Putamen (tissue), 1 donor: ENCODE data around the gene TMEM183A.
A peak's percentile ranks its signal among the peaks of the same experiment; 100 is the strongest.
"Not testable (repeated sequence)": the region's sequence is repeated elsewhere in the genome, so short reads cannot be mapped to it uniquely, and the experiment has no call there.

Experiments used
- DNase-seq: peaks from one replicate; pipeline ENCODE4 v3.0.0-alpha.2; 2016; ENCODE audit warnings: low spot score

Gene TMEM183A

DNA sequence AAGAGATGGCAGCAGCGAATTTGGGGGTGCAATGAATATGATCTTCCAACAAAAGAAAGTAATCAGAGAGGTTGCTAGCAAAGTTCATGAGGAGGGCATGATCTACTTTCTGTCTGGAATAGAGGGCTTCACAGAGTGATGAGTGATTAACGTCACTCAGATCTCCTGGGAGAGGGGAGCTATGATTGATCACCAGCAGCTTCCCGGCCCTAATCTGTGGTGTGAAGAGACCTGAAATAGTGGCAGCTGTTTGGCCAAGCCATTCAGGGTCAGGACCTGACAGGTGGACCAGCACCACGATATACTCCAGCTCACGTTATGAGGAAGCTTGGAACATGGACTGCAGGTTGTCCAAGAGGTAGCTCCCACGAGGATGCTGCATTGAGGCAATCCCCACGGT is 19.9 kb upstream of the TMEM183A start:
- DNase-seq = no peak

DNA sequence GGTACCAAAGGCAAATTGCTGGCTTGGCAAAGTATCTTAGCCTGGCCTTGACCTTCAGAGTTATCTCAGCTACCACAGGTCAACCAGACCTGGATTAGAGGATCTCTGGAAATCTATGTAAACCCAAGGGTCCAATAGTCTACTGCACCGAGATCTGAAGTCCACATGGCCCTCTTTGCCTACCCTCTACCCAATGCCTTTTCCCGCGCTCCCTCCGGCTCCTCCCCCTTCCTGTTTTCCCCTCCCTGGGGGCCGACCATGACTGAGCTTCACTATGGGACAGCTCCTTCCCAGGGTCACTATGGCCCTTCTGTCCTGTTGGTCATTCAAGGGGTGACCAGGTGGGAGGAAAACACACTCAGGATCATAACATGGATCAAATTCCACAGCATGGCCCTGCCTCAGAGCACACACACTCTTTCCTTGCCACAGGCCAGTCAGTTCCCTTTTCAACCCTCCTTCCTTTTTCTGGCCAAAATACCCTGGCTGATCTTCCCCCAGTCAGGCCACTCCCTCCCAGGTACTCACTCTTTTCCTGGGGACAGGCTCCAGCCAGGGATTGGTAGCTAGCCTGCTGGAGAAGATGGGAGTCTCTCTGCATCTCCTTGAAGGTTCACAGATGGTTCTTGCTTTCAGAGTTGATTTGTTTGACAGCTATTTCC is 19.1 kb upstream of the TMEM183A start:
- no peak for DNase-seq

DNA sequence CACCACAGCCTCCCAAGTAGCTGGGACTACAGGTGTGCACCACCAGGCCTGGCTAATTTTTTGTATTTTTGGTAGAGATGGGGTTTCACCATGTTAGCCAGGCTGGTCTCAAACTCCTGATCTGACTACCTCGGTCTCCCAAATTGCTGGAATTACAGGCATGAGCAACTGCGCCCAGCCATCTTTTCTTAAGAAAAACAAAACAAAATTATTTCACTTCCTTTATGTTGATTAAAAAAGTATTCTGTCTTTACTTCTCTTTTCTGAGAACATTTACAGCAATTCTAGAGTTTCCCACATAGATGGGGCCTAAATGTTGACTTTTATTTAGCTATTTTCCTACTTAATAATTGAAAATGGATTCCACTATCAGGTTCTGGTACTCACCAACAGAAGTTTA is 17.3 kb upstream of the TMEM183A start:
- no peak for DNase-seq

DNA sequence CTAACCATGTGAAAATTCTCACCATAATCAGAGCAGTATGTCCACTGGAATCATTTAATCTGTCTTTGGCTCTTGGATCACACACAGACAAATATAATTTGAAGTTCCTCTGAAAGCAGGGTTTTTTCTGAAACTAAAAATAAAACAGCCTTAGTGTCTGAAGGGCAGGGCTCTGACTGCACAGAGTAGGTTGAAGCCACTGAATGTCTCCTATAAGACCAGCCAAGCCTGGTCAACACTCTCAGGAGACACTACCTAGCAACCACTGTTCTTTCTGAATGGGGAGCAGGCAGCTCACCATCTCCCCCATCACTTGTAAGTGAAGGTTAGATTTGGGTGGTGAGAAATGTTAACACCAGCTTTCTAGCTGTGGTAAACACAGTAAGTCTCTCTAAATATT is 16.1 kb upstream of the TMEM183A start:
- DNase-seq = no peak

DNA sequence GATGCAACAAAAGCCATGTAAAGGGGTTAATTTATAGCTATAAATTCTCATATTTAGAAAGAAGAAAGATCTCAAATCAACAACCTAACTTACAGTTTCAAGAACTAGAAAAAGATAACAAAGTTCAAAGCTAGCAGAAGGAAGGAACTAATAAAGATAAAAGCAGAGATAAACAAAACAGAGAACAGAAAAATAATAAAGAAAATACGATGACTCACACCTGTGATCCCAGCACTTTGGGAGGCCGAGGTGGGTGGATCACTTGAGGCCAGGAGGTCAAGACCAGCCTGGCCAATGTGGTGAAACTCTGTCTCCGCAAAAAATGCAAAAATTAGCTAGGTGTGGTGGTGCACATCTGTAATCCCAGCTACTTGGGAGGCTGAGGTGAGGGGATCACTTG is 12.4 kb upstream of the TMEM183A start:
- no peak for DNase-seq

DNA sequence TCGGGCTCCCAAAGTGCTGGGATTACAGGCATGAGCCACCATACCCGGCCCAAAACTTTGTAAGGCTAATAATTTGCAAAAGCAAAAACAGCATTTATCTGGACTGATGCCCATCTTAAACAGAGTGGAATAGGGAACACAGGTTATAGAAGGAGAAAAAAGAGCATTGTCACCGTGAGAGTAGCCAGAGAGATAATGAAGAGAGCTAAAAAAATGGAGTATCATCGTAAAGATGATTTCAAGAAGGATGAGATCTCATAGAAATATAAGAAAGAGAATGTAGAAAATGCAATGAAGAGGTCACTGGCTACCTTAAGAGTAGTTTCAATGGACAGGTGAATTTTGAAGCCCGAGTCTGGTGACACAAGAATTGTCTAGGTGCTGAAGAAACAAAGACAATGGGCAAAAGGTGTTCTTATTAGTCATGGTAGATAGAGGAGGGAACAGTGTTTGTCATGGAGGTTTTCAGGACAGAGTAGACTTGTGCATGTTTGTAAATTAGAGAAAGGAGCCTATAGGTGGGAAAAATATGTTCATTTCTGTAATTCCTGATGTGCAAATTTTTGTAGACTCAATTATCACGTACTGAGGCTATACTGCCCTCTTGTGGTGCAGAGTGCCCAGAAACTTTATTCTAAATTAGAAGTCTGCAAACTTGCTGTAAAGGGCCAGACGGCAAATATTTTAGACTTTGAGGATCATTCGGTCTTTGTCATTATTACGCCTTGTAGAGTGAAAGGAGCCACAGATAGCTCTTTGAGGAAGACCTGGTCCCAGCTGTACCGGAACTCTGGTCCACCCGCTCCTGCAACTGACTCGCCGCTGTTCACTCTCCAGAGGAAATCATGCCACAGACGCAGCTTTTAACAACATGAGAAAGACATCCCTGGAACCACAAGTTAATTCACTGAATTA is 8.1 kb upstream of the TMEM183A start:
- peak; percentile 38 for DNase-seq

DNA sequence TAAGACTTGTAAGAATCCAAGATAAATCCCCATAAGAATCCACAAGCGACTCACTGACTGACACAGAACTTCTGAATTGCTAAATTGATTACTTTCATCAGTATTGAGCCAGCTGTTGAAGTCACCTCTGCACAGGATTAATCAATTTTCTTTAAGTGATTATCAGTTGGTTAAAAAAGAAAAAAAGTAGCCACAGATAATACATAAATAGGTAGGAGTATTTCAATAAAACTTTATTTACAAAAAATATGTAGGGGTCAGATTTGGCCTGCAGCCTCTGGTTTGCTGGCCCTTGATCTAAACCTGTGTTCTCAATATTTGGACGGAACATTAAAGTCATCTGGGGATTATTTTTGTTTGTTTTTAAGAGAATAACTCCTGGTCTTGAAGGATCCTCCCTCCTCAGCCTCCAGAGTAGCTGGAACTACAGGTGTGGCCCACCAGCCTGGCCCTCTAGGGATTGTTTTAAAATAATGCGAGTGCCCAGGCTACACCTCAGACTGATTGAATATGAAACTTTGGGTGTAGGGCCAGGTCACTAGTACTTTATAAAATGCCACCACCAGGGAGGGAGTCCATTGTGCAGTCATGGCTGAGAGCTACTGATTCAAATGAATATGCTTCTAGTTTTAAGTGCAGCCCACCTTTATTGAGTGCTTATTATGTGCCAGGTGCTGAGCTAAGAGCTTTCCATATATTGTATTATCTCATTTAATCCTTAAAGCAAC is 6.8 kb upstream of the TMEM183A start:
- DNase-seq = no peak

DNA sequence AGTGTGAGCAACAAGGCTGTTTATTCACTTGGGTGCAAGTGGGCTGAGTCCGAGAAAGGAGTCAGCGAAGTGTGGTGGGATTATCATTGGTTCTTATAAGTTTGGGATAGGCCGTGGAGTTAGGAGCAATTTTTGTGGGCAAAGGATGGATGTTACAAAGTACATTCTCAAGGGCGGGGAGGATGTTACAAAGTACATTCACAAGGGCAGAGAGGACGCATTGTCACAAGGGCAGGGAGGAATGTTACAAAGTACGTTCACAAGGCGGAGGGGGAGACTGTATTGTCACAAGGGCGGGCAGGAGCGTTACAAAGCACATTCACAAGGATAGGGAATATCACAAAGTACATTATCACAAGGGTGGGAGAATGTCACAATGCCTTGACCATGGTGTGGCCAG is 5.2 kb upstream of the TMEM183A start:
- DNase-seq = no peak

DNA sequence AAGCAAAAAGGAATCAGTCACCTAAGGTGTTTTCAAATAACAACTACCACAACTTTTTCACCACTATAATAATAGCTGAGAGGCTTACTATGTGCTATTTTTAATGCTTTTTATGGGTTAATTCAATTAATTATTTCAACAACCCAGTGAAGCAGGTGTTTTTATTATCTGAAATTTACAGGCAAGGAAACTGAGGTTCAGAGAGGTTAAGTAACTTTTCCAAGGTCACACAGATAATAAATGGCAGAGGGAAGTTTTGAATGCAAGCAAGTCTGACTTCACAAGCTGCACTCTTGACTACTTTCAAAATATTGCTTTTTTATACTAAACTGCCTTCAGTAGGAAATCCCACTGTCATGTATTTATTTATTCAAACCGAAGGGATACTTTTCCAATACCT is 4.2 kb upstream of the TMEM183A start:
- DNase-seq = no peak

DNA sequence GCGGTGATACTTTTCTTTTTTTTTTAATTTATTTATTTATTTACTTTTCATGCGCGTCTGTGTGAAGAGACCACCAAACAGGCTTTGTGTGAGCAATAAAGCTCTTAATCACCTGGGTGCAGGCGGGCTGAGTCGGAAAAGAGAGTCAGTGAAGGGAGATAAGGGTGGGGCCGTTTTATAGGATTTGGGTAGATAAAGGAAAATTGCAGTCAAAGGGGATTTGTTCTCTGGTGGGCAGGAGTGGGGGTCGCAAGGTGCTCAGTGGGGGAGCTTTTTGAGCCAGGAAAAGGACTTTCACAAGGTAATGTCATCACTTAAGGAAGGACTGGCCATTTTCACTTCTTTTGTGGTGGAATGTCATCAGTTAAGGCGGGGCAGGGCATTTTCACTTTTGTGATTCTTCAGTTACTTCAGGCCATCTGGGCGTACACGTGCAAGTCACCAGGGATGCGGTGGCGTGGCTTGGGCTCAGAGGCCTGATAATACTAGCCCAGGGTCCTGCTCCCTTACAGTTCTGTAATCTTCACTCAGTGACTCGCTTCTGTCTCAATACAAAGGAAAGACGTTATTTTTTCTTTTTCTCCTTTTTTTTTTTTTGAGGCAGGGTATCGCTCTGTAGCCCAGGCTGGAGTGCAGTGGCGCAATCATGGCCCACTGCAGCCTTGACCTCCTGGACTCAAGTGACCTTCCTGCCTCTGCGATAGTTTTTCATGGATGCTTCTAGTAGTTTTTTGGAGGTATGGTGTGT is 1.6 kb upstream of the TMEM183A start:
- DNase-seq = not testable (repeated sequence)

DNA sequence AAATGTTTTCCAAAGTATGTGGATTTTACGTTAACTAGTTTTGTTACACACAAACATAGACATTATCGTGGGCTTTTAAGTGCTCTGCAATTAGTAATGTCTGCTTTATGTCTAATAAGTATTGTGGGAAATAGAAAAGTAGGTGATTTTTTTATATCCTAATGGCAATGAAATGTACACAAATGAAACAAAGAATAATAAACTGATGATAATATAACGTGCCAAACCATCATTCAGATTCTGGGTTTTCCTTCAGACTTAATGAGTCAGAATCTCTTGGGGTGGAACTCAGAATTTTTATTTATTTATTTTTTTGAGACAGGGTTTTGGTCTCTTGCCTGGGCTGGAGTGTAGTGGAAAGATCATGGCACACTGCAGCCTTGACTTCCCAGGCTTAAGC is 2.0 kb downstream of the TMEM183A start:
- no peak for DNase-seq

DNA sequence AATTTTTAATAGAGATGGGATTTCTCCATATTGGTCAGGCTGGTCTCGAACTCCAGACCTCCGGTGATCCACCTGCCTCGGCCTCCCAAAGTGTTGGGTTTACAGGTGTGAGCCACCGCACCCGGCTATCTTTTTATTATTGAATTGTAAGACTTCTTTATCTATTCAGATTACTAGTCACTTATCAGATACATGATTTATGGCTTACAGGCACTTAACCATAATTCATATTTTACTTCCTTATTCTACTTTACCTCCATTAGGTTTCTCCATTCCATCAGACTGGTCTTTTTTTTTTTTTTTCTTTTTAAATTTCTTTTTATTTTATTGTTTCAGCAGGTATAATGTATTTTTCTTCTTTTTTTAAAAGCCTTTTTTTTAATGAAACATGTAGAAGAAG is 4.4 kb downstream of the TMEM183A start:
- DNase-seq = no peak

DNA sequence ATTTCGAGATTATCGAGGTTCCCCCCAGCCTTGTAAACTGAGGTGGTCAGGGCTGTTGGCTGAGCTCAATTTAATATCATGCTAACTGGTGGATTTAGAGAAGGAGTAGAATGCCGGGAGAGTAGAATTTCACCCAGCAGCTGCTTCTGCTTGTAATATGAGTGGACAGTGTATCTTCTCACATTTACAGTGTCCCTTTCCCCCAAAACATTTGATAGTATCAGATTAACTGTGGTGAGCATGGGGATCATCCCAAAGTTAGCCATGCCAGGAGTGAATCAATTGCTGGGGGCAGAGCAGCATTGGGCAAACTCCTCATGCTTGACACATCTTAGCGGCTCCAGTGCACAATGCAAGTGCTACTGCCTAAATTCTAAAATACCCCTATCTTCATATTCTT is 9.9 kb downstream of the TMEM183A start:
- no peak for DNase-seq

DNA sequence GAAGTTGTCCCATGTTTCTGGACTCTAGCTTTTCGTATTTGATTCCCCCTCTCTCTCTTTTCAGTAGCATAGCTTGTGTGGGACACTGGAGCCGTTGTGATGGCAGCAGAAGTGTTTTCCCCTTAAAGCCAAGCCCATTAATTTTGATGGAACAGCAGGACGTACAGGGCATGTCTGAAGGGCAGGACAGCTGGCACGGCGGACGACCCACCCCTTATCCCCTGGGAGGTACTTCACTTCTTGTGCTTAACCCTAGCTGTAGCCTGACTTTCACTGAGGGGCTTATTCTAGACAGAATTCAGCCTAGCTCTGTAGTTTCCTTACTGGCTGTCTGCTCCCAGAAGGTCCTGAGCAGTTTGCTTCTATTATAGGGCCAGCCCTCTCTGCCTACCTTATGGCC is 10.5 kb downstream of the TMEM183A start:
- DNase-seq = no peak

DNA sequence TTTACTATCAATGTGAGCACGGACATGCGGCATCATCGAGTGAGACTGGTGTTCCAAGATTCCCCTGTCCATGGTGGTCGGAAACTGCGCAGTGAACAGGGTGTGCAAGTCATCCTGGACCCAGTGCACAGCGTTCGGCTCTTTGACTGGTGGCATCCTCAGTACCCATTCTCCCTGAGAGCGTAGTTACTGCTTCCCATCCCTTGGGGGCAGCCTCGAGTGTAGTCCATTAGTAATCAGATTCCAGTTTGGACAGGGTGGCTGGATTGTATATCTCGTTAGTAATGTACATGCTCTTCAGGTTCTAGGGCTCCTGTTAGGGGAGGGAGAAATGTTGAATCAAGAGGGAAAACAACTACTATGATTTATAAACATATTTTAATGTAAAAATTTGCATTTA is 15.7 kb downstream of the TMEM183A start:
- DNase-seq = not testable (repeated sequence)

DNA sequence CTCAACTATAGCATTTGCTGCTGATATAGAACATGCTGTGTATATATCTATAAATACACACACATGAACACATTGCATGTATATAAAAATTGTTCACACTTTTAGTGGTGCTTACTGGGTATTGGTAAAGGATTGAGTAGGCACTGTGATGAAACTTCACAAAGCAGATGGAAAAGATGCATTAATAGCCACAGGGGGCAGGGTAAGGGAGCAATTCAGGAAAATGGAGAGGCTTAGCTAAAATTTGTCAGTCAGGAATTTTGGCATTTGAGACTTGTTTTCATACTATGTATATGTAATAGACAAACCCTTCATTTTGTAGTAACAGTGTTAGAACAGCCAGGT is 18.5 kb downstream of the TMEM183A start:
- DNase-seq = no peak

DNA sequence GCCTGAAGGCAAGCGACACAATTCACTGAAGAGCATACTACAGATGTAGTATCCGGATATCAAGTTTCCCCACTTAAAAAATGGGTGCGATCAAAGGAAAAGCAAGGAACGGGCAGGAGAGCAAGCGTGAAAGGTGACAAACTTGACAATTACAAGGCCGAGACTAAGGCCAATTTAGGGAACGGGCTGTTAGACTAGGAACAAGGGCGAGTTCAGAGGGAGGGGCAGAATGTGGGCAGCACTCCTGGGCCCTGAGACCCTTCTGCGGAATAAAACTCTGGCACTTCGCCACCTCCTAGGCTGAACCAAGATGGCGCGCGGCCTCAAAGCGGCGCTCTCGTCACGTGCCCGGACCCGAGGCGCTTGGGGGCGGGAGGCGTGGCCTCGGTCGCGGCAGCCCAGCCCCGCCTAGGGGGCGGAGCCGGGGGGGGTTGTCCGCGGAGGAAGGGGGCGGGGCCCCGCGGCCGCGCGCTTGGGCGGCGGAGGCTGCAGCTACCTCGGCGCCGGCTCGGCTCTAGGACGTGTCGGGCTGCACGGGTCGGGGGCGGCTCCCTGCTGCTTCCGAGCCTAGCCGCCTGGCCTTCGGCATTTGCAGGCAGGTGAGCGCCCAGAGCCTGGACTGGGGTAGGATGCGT is 19.0 kb downstream of the TMEM183A start, which contains the start of gene PPFIA4:
Gene PPFIA4, plus strand, starts transcription at position 461 of the 635 bp plus-strand sequence. CDS start 12,518 bp downstream, outside the sequence.
- peak; percentile 89 for DNase-seq

DNA sequence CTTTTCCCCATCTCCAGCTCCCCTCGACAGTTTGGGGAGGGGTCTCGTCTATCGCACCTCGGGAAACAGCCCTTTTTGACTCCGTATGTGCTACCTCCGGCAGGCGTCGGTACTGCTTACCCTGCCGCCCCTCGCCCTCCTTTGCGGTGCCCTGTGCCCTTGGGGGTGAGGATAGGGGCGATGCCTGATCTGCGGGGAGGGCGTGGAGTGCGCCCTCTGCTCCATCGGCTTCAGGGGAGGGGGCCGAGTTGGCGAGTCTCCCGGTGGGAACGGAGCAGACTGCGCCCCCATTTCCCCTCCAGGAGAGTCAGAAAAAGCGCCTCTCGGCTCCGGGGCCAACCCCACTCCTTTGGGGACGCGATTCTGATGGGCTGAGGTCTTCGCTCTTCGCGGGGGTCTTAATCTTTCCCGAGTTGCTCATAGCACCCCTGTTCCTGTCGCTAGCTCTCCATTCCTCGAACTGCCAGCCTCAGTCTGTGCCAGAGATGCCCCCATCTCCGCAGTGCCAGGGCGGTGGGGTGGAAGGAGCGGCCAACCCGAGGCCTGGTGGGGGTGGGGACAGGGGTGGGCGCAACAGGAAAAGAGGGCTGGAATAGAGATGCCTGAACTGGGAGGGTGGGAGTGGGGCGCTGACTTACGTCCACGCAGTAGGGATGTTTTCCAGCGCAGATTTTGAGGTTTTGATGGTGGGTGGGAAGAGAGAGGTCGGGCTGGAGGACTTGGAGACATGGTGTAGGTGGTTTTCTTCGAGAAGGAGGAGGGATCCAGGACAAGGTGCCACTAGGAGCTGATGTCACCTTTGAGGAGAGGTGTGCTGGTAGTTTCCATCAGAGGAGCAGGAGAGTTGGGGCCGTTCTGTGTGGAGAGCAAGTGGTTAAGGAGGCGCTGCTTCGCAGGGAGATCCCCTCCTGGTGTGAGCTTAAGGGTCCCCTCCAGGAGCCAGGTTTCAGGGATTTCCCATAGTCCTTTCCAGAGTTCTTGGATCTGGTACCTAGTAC is 19.8 kb downstream of the TMEM183A start:
- DNase-seq = no peak

DNA sequence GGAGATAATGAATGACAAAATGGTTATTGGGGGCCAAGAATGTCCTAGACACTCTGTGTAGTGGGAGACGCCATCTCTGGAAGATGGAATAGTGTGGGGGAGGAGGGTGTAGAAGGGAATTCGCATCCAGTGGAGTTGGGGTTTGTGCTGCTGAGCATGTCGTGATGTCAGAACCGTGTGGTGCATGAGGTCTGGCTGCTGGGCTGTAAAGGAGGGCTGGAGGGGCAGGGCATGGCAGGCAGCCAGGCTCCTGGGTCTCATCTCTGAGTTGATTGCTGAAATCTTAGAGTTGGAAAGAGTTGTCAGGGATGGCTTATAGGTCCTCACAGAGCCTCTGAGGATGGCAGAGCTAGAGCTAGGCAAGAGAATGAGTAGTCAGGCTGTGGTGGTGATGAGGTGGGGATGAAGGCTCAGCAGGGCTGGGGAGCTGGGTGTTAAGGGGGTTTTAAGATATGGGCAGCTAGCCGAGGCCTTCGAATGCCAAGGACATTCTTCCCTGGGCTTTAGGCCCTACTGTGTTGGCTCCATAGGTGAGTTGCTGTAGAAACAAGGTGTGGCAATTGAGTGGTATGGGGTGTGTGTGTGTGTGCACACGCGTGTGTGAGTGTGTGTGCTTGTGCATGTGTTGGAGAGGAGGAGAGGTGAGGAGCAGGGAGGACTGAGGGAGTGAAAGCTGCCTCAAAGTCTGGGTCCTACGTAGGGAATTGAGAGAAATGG is 21.1 kb downstream of the TMEM183A start:
- DNase-seq = no peak
